DOHH2 (cell line): Measurements from ENCODE around the gene CDK13.

Experiments used
- EZH2phosphoT487 ChIP-seq: fragments of 200-600 bp; sonication (generic); IDR thresholded peaks from 2 replicates; pipeline ENCODE4 v1.6.1; 2017; ENCODE audit warnings: borderline replicate concordance, mild to moderate bottlenecking, antibody characterized with exemption, low read length, moderate library complexity, mixed read lengths
- TF ChIP-seq, protein P1 (sequence below): fragments of 200-600 bp; sonication (generic); IDR thresholded peaks from one replicate; pipeline ENCODE4 v1.5.1; 2014; ENCODE audit warnings: antibody characterized with exemption, mild to moderate bottlenecking, low read depth, low read length; ENCODE audit not compliant: poor library complexity, severe bottlenecking

DNA sequence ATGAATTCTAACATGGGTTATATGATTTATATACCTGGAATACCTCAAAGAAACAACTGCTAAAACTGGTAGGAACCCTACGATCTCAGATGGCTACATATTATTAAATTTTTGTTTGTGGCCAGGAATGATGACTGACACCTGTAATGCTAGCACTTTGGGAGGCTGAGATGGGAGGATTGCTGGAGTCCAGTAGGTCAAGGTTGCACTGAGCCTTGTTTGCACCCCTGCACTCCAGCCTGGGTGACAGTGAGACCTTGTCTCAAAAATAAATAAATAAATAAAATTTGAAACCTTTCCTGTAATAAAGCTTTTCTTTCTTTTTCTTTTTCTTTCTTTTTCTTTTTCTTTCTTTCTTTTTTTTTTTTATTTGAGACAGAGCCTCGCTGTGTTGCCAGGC lies 123.2 kb downstream of the CDK13 start:
- TF ChIP-seq, protein P1, sequence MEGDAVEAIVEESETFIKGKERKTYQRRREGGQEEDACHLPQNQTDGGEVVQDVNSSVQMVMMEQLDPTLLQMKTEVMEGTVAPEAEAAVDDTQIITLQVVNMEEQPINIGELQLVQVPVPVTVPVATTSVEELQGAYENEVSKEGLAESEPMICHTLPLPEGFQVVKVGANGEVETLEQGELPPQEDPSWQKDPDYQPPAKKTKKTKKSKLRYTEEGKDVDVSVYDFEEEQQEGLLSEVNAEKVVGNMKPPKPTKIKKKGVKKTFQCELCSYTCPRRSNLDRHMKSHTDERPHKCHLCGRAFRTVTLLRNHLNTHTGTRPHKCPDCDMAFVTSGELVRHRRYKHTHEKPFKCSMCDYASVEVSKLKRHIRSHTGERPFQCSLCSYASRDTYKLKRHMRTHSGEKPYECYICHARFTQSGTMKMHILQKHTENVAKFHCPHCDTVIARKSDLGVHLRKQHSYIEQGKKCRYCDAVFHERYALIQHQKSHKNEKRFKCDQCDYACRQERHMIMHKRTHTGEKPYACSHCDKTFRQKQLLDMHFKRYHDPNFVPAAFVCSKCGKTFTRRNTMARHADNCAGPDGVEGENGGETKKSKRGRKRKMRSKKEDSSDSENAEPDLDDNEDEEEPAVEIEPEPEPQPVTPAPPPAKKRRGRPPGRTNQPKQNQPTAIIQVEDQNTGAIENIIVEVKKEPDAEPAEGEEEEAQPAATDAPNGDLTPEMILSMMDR: no peak
- no peak for TF ChIP-seq EZH2phosphoT487
